NCI-H1092 (cell line): ENCODE data around the gene PLCG2.
"Not testable (repeated sequence)": the region's sequence is repeated elsewhere in the genome, so short reads cannot be mapped to it uniquely, and the experiment has no call there.

Source experiments
- DNase-seq: peaks from one replicate; lab custom pipeline; 2025; lab: John Stamatoyannopoulos, UW

PLCG2 gene

GRCh38 chr16:81913222-81913621, 134.1 kb downstream of the PLCG2 start:
- no peak for DNase-seq

- DNase-seq, result no peak
Measured at GRCh38 chr16:81917375-81917774, 138.3 kb downstream of the PLCG2 start.

GRCh38 chr16:81918927-81919326, 139.8 kb downstream of the PLCG2 start:
- DNase-seq, result no peak

DNA sequence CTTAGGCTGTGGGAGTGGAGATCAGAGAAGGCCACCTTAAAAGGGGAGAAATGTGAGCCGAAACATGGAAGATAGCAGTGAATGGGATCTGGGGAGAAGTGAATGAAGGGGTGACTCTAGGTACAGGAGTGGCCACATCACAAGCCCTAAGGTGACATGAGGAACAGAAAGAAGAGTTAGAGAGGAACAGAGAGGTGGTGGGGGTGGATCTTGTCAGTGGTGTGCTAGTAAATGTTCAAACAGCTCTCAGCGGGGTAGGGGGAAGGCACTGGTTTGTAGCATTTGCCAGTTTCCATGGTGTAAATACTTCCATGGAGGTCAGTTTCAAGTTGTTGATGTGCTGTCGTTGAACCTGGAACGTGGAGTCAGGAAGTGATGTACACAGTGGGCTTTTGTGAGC, 141.4 kb downstream of the PLCG2 start:
- no peak for DNase-seq

DNA sequence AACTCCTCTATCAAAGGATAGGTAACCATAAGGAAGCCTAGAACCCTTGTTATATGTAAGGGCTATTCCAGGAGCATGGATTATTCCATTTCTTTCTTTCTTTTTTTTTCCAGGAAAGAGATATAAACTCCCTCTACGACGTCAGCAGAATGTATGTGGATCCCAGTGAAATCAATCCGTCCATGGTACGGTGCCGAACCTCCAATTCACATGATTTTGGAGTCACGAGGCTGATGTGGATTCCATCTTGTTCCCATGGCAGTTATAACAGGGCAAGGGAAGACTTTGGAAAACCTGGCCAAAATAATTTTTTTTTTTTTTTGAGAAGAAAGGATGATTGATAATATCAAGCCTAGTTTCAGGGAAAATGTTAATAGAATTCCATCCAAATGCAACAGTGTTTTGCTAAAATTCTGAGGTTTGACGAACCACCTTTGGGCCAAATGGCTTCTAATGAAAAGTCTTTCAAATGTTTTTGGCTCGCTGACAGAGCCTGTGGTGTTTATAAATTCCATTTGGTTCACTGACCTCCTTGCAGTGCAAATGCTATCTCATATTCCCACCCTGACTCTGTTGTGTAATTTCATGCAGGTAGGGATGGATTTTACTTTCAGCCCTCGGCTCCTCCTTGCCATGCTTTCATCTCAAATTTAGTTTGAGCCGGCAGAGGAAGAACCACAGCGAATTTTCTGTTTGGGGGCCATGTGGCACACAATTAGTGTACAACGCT, 142.2 kb downstream of the PLCG2 start:
- DNase-seq, result no peak

DNA sequence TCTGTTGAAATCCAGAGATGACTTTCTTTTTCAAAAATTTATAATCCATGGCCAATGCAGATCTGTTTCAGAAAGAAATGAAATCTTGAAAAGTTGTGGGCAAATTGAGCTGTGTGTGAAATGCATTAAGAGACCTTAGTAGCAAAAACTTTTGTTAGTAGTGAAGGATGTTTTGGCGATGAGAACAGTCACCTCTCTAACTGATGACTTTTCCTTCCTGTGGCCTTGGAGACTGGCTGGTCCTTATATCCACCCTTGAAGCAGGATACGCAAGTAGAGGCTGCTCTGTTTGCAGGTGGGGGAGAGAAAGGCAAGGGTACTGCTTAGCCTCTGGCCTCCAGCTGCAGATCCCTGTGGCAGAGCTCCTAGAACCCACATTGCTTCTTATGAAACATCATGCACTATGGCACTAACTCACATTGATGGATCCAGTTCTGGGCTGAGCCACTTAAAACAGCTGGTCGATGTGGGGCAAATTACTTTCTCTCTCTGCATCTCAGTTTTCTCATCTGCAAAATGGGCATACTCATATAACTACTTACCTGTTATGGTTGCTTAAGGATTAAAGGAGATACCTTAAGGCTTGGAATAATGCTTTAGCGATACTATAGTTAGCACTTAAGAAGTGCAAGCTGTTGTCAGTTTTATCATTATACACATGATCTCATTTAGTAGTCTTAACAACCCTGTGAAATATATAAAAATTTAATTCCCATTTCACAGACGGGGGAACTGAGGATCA, 142.9 kb downstream of the PLCG2 start:
- no peak for DNase-seq

- DNase-seq, result no peak
Measured at GRCh38 chr16:81923296-81923695, 144.2 kb downstream of the PLCG2 start.

DNA sequence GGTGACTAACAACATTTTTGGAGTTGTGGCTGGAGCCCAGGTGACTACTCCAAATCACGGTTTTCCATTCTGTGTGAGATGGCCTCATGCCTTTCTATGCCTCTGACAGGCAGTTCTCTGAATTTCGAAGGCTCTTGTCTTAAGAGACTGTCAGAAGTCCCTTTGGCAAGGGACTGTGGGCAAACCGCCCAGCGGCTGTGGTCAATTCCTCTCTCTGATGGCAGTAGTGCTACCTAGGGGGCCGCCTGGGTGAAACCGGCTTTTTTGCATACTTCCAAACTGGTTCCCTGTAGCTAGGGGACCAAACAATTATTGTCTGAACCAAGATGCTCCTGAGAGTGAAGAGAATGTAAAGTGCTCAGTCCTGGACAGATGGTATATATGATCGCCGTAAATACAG, 145.9 kb downstream of the PLCG2 start:
- no peak for DNase-seq

DNA sequence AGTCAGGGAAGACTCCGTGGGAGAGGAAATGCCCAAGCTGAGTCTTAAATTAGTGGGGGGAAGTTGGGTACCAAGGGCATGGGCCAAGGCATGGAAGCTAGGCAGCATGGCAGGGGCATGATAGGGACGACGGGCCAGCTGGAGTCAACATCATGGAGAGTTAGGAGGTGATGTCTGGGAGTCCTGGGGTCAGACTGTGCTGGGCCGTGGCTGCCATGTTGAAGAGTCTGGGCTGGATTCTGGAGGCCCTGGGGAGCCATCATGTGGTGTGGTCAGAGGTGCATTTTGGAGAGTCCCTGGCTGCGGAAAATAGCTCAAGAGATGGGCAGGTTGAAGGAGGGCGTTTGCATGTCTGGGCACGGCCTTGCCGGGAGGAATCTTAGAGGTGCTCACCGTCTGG, 146.9 kb downstream of the PLCG2 start:
- no peak for DNase-seq

DNA sequence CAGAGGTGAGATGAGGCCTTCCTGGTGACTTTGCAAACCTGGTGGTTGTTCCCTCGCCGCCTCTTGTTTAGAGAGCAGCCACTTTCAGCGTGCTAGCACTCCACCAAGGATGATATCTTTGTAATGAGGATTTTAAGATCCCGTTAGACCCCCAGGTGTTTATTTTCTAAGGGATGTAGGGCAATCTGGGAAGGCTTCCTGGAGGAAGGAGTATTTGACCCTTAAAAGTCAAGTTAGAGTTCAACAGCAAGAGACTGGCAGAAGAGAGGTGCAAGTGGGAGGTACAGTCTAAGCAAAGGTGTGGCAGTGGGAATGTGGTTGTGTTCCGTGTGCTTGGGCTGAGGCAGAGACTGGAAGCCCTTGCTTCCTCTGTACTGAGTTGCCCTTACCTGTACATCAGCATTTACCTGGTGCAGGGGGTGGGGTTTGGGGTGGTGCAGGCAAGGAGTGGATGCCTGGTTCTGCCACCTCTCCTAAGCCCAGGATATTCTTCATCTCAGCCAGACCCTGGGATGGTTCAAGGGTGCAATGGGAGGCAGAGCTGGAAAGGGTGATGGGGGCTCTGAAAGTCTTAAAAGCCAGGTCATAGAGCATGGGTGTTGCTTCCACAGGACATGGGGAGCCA, 148.6 kb downstream of the PLCG2 start:
- no peak for DNase-seq

GRCh38 chr16:81928271-81928918, 149.3 kb downstream of the PLCG2 start:
- no peak for DNase-seq

DNA sequence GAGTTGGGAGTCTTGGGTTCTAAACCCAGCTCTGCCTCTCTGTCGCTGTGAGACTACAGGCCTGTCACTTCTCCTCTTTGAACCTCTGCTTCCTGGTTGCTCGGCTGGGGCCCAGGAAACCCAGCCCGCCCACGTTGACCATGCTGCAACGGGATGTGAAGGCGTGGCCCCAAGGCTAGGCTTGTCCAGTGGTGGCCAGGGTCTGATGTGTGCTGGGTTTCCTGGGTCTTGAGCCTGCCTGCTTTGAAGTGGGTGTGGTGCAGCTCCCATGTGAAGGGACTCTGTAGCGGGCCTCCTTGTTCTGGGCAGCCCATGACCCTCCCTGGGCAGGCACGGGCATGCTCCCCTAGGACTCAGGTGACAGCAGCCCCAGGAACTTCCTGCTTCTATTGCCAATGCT, 149.9 kb downstream of the PLCG2 start:
- no peak for DNase-seq

DNA sequence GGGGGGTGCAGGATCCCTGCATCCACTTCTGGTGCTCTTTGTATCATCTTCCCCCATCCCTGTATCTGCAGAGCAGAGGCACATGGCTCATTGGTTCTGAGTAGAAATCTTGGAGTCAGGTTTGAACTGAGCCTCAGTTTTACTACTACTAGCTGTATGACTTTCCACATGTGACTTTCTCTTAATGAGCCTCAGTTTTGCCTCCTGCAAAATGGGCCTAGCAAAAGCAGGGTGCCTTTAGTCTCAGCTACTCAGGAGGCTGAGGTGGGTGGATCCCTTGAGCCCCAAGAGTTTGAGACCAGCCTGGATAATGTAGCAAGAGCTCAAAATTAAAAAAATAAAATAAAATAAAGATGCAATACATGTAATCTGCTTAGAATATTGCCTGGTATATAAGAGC, 150.8 kb downstream of the PLCG2 start:
- no peak for DNase-seq

GRCh38 chr16:81931927-81932326, 152.8 kb downstream of the PLCG2 start:
- DNase-seq, result no peak

GRCh38 chr16:81932668-81933067, 153.6 kb downstream of the PLCG2 start:
- no peak for DNase-seq

DNA sequence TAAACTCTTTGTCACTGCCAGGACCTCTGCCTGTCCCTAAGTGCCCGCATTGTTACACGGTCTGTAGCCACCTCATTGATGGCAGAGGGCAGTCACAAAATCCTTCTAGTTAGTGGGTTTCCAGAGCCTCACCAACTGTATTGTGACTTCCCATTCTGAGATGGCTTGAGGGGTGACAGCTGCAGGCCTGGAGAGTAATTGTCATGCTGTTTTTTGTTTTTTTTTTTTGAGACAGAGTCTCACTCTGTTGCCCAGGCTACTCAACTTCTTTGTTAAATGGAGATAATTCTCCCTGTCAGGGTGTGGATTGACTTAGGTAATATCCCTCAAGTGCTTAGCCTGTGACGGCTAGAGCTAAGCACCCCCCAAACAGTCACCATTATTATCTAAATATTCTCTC, 154.3 kb downstream of the PLCG2 start:
- DNase-seq, result no peak

DNA sequence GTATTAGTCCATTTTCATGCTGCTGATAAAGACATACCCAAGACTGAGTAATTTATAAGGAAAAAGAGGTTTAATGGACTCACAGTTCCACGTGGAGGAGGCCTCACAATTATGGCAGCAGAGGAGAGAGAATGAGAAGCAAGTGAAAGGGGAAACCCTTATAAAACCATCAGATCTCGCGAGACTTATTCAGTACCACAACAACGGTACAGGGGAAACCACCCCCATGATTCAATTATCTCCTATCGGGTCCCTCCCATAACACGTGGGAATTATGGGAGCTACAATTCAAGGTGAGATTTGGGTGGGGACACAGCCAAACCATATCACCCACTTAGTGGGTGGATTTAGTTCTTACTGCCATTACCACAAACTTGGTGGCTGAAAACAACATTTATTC, 155.6 kb downstream of the PLCG2 start:
- not testable (repeated sequence) for DNase-seq

- DNase-seq, result no peak
Measured at GRCh38 chr16:81936209-81937000, 157.3 kb downstream of the PLCG2 start.

GRCh38 chr16:81937305-81938038, 158.4 kb downstream of the PLCG2 start:
- DNase-seq, result no peak

GRCh38 chr16:81938326-81939163, 159.5 kb downstream of the PLCG2 start:
- DNase-seq, result no peak
